NCI-H82 treated with DMSO at 0.1 percent for 48 hours (cell line): ENCODE measurements around the gene CDH4.
"Not testable (repeated sequence)": the region's sequence is repeated elsewhere in the genome, so short reads cannot be mapped to it uniquely, and the experiment has no call there.

Source experiments
- DNase-seq: peaks from one replicate; lab custom pipeline; 2025; ENCODE audit not compliant: unreplicated experiment; lab: John Stamatoyannopoulos, UW

The CDH4 gene

DNA sequence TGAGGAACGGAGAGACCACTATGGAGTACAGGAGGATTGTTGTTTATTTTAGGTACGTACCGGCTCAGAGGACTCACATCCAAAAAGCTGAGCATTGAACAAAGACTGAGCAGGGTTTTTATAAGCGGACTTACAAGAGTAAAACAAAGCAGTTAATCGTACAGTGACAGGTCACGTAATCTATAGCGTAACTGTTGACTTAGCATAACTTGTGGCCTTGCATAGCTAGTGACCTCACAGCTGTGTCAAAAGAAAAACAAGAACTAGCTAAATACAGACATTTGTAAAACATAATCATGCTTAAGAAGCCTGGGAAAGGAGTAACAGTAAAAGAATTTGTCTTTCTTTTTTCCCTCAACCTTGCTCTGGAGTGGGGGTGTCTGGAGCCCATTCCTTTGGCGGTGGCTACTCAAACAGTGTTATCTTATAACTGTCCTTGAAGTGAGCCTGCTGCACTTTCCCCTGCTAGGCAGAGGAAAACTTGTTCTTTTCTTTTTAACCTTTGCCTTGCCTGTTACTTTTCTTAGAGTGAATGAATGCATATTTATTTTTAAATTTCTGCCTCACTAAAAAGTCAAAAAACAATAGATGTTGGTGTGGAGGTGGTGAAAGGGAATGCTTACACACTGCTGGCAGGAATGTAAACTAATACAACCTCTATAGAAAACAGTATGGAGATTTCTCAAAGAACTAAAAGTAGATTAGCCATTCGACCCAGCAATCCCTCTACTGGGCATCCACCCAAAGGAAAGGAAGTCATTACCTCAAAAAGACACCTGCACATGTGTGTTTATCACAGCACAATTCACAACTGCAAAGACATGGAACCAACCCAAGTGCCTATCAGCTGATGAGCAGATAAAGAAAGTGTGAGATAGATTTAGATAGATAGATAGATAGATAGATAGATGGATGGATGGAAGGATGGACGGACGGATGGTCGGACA is 704.6 kb downstream of the CDH4 start:
- DNase-seq: no peak

GRCh38 chr20:61957961-61958715 is 706.1 kb downstream of the CDH4 start:
- no peak for DNase-seq

- no peak for DNase-seq
Observed at GRCh38 chr20:61958773-61959700, 707.0 kb downstream of the CDH4 start.

DNA sequence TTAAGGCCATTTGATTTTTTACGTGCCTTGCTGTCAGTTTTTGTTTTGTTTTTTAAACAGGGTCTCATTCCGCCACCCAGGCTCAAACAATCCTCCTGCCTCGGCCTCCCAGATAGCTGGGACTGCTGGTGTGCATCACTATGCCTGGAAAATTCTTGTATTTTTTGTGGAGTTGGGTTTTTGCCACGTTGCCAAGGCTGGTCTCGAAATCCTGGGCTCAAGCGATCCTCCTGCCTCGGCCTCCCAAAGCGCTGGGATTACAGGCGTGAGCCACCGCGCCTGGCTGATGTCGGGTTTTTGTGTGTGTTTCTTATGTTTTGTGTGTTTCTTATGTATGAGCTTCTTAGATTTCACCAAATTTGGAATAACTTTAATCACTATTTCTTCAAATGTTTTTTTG is 708.8 kb downstream of the CDH4 start:
- no peak for DNase-seq

DNA sequence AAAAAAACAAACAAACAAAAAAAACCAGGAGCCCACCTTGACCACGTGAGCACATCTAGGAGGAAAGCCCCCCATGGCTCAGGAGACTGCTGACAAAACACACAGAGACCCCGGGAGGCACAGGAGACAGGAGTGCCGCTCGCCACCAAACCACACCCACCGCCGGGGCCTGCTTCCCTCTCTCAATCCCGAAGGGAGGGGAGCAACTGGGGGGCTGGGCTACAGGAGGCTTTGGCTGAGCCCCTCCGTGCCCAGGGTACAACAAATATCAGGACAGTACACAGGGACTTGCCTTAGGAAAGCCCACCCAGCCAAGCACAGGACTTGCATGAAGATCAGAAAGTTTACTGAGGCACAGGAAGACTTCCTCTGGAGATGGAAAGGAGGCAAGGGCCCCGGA is 711.1 kb downstream of the CDH4 start:
- no peak for DNase-seq

DNA sequence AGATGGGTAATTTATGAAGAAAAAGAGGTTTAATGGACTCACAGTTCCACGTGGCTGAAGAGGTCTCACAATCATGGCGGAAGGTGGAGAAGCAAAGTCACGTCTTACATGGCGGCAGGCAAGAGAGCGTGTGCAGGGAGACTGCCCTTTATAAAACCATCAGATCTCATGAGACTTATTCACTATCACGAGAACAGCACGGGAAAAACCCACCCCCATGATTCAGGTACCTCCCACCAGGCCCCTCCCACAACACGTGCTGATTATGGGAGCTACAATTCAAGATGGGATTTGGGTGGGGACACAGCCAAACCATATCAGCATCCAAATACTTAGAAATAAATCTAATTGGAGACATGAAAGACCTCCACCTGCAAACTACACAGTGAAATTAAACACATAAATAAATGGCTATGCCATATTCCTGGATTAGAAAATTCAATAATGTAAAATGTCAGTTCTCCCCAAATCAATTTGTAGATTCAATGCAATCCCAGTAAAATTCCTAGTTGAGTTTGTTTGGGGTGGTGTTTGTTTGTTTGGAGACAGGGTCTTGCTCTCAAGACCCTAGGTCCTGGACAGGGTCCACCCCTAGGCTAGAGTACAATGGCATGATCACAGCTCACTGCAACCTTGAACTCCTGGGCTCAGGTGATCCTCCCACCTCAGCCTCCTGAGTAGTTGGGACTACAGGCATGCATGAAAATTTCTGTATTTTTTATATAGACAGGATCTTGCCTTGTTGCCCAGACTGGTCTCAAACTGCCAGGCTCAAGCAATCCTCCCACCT is 712.0 kb downstream of the CDH4 start:
- DNase-seq: no peak

GRCh38 chr20:61964675-61965605 is 712.9 kb downstream of the CDH4 start:
- no peak for DNase-seq

DNA sequence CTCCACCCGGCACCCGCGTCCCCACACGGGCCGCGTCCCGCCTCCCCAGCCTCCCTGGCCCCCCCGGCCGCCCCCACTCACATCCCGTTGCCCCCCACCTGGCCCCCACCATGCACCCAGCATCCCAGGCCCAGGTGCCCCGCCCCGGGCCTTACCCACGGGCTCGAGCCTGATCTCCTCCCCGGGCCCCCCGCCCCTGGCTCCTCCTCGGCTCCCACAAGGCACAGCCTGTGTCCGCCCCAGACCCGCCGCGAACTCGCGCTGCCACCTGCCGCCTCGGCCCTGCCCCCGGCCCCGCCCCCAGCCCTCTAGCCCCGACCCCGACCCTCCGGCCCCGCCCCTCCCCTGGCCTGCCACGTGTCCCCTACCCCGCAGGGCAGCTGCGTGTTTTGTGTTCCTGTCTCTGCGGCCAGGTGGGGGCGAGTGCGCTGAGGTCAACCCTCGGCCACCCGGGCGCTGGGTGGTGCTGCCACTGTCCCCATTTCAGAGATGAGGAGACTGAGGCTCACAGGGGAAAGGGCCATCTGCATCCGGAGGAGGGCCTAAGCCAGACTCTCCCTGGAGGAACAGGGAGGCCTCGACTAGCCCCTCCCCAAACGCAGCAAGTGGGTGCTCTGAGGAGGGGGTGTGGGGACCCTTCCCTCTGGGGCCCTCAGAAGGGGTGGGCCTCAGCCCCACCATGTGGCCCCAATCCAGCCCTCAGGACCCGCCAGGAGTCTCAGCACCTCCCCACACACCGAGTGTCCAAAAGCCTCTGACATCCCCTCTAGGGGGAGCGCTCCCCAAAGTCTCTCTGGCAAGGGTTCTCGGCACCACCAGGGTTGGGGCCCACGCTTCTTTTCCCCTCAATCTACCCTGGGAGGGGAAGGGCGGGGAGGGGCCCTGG is 713.8 kb downstream of the CDH4 start:
- no peak for DNase-seq

GRCh38 chr20:61966492-61967244 is 714.6 kb downstream of the CDH4 start:
- DNase-seq: no peak

GRCh38 chr20:61967300-61967699 is 715.2 kb downstream of the CDH4 start:
- DNase-seq: no peak

- DNase-seq: no peak
Observed at GRCh38 chr20:61968036-61968810, 716.2 kb downstream of the CDH4 start.

DNA sequence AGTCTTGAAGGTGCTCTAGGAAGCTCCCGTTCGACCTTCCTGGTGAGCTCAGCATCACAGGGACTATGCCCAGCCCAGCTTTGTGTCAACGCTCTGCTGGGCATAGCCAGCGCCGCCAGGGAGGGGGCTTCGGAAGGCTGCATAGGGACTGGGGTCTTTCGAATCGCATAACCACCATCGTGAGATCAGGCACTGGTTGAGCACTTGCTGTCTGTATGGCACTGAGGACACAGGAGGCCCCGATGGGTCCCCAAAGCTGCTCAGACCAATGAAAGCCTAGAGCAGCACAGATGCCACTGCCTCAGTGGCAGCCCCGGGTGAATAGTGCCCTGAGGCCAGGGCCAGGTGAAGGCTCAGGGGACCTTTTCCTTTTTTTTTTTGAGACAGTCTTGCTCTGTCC is 716.9 kb downstream of the CDH4 start:
- no peak for DNase-seq

DNA sequence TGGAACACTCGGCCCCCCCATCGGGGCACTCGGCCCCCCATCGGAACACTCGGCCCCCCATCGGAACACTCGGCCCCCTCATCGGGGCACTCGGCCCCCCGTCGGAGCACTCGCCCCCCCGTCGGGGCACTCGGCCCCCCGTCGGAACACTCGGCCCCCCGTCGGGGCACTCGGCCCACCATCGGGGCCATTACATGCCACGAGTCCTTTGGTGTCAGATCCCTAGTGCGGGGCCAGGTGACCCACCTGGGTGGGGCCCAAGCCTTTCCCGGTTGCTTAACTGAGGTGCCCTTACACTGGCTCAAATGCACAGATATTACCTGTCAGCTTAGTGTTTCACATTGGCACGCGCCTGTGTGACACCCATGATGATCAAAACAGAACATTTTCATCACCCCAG is 717.7 kb downstream of the CDH4 start:
- no peak for DNase-seq

- DNase-seq: no peak
Observed at GRCh38 chr20:61970357-61970756, 718.3 kb downstream of the CDH4 start.

GRCh38 chr20:61971595-61971994 is 719.5 kb downstream of the CDH4 start:
- not testable (repeated sequence) for DNase-seq

DNA sequence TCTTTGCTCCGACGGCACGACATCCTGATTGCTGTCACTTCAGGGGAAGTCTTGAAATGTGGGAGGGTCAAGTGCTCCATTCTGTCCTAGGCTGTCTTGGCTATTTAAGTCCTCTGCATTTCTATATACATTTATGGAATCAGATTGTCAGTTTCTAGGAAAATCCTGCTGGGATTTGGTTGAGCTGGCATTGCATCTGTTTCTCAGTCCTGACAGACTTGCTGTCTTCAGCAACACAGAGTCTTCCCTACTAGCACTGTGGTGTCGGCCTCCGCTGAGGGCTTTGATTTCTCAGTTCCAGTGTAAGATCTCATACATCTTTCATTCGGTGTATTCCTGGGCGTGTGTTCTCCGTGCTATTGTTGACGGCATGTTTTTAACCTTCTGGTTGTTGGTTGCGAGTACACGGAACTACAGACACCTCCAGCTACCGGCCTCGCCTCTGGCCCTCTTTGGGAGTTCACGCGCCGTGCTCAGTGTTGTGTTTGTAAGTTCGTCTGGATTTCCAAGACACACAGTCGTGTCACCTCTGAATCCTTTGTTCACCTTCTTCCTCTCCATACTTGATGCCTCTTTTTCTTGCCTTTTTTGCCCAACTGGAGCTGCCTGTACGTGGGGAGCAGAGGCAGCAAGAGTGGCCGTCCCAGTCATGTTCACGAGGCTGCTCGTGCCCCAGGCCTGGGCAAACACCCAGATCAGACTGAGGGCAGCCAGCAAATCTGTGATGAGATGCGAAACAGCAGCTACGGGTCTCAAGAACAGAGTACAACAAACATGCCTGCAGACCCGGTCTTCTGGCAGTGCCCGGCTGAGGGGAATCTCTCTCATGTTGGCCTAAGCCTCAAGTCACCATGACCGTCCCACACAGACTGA is 720.8 kb downstream of the CDH4 start:
- DNase-seq: no peak
